ENCODE data around the gene DIO3.

GRCh38 chr14:101590616-101591015 lies 29.3 kb downstream of the DIO3 start:
- TF ChIP-seq CTCF (IDR thresholded peaks at IDR 0.05; ENCODE audit: low read depth, low read length, poor library complexity, severe bottlenecking): no peak
- TF ChIP-seq EZH2phosphoT487 (IDR thresholded peaks at IDR 0.05; ENCODE audit: borderline replicate concordance, low read length): no peak
